PFSK-1 (cell line): Measurements from ENCODE around the gene HDDC3.

ENCODE experiments used
- FOXP2 ChIP-seq: optimal IDR thresholded peaks from 2 replicates; pipeline ENCODE3; 2011; ENCODE audit warnings: borderline replicate concordance, control low read depth, inconsistent platforms; ENCODE audit not compliant: insufficient read depth; ENCODE audit errors: extremely low read length, extremely low read depth
- POLR2AphosphoS5 ChIP-seq: IDR thresholded peaks from 2 replicates; pipeline ENCODE4 v1.6.1; 2012; ENCODE audit warnings: low read depth, mild to moderate bottlenecking, control low read depth, low read length, moderate library complexity
- REST ChIP-seq, 2 experiments: IDR thresholded peaks; 2 replicates each; pipeline versions ENCODE4 v1.6.1 to v1.8.0; 2011 to 2012; ENCODE audit warnings: low read depth in 2 of 2, low read length in 2 of 2, control low read depth in 1 of 2, inconsistent platforms in 1 of 2, mild to moderate bottlenecking in 1 of 2, moderate library complexity in 1 of 2; ENCODE audit not compliant: insufficient read depth in 1 of 2
- SIN3A ChIP-seq: IDR thresholded peaks from 2 replicates; pipeline ENCODE4 v1.6.1; 2012; ENCODE audit warnings: mild to moderate bottlenecking, low read length, moderate library complexity, borderline replicate concordance; ENCODE audit not compliant: insufficient read depth
- TAF1 ChIP-seq: IDR thresholded peaks from 2 replicates; pipeline ENCODE4 v1.6.1; 2012; ENCODE audit warnings: low read length, control low read depth, borderline replicate concordance; ENCODE audit not compliant: insufficient read depth

The HDDC3 gene

GRCh38 chr15:90953947-90954711 is 21.8 kb upstream of the HDDC3 start:
- TF ChIP-seq FOXP2 (peak; percentile 7), SIN3A (no peak)

GRCh38 chr15:90952901-90953677 is 20.7 kb upstream of the HDDC3 start:
- TF ChIP-seq SIN3A (no peak), FOXP2 (no peak), REST (IDR thresholded peaks at IDR 0.05; ENCODE audit: insufficient read depth in 1 of 2, low read depth in 2 of 2, low read length in 2 of 2) (no peak), POLR2AphosphoS5 (no peak), TAF1 (no peak)

- TF ChIP-seq POLR2AphosphoS5 (no peak), SIN3A (no peak), REST (IDR thresholded peaks at IDR 0.05; ENCODE audit: insufficient read depth in 1 of 2, low read depth in 2 of 2, low read length in 2 of 2) (no peak), TAF1 (no peak), FOXP2 (no peak)
Measured at GRCh38 chr15:90950676-90951075, 18.3 kb upstream of the HDDC3 start.

GRCh38 chr15:90949979-90950675 is 17.8 kb upstream of the HDDC3 start:
- TF ChIP-seq POLR2AphosphoS5 (no peak), SIN3A (no peak)

GRCh38 chr15:90948506-90948905 is 16.2 kb upstream of the HDDC3 start:
- TF ChIP-seq TAF1 (no peak), REST (IDR thresholded peaks at IDR 0.05; ENCODE audit: insufficient read depth in 1 of 2, low read depth in 2 of 2, low read length in 2 of 2) (no peak), SIN3A (no peak), FOXP2 (no peak), POLR2AphosphoS5 (no peak)
